GM06990 (cell line): ENCODE data around the gene SRSF9.

Experiments used
- DNase-seq: peaks from one replicate; pipeline ENCODE4 v3.0.0-alpha.2; 2011; ENCODE audit not compliant: insufficient read length; ENCODE audit errors: extremely low read depth
- H3K27me3 ChIP-seq: replicated peaks from 2 replicates; pipeline ENCODE4 v1.6.0; 2011; ENCODE audit warnings: low read length; ENCODE audit not compliant: control insufficient read depth, insufficient read depth
- H3K36me3 ChIP-seq: 2 replicates; pipeline ENCODE4 v1.5.1; 2011; ENCODE audit warnings: low read length; ENCODE audit not compliant: control insufficient read depth, insufficient read depth
- H3K4me3 ChIP-seq: replicated peaks from 2 replicates; pipeline ENCODE4 v1.5.1; 2011; ENCODE audit warnings: low read depth, mild to moderate bottlenecking, control low read depth, low read length
- CTCF ChIP-seq: IDR thresholded peaks from 2 replicates; pipeline ENCODE4 v1.5.1; 2011; ENCODE audit warnings: low read length, control low read depth, mild to moderate bottlenecking, inconsistent platforms; ENCODE audit not compliant: insufficient read depth, poor library complexity, severe bottlenecking

SRSF9 gene

GRCh38 chr12:120463712-120464111 is 5.8 kb downstream of the SRSF9 start:
- peaks cover 28% of the 10 kb centered on the region for H3K36me3 ChIP-seq

GRCh38 chr12:120462099-120462640 is 7.4 kb downstream of the SRSF9 start:
- H3K36me3 ChIP-seq = peaks cover 34% of the 10 kb centered on the region
- H3K27me3 ChIP-seq = no peaks in the 10 kb centered on the region
- H3K4me3 ChIP-seq = no peak overlapping the region
- no peak for TF ChIP-seq CTCF
- no peak for DNase-seq

More at GRCh38 chr12:120463712-120464111, 5.8 kb downstream of the SRSF9 start:
- TF ChIP-seq CTCF = no peak
- Histone ChIP-seq H3K4me3 (no peak overlapping the region), H3K27me3 (no peaks in the 10 kb centered on the region)
- DNase-seq = no peak

- Histone ChIP-seq H3K36me3 (peaks cover 30% of the 10 kb centered on the region), H3K27me3 (no peaks in the 10 kb centered on the region), H3K4me3 (no peak overlapping the region)
- TF ChIP-seq CTCF = no peak
- no peak for DNase-seq
Observed at GRCh38 chr12:120460157-120460556, 9.4 kb downstream of the SRSF9 start.

GRCh38 chr12:120457133-120457532 is 12.4 kb downstream of the SRSF9 start:
- peaks cover 20% of the 10 kb centered on the region for H3K36me3 ChIP-seq
- peak; percentile 53 for TF ChIP-seq CTCF
- DNase-seq = no peak
- no peaks in the 10 kb centered on the region for H3K27me3 ChIP-seq
- no peak overlapping the region for H3K4me3 ChIP-seq

GRCh38 chr12:120455302-120455701 is 14.2 kb downstream of the SRSF9 start:
- Histone ChIP-seq H3K27me3 (no peaks in the 10 kb centered on the region), H3K36me3 (peaks cover 16% of the 10 kb centered on the region), H3K4me3 (no peak overlapping the region)
- no peak for TF ChIP-seq CTCF
- DNase-seq = no peak

- DNase-seq = no peak
- peaks cover 15% of the 10 kb centered on the region for H3K36me3 ChIP-seq
Observed at GRCh38 chr12:120453977-120454376, 15.6 kb downstream of the SRSF9 start.

More at GRCh38 chr12:120453977-120454376, 15.6 kb downstream of the SRSF9 start:
- H3K4me3 ChIP-seq = no peak overlapping the region
- H3K27me3 ChIP-seq = no peaks in the 10 kb centered on the region
- peak; percentile 65 for TF ChIP-seq CTCF
